Measurements from ENCODE around the gene ANKRD55. TPM values are rescaled to one million over a fixed set of nuclear protein-coding genes. Genes with fewer than 3 reads are reported as not detected.

The ANKRD55 gene
- total RNA-seq, 2 experiments from 2014 or later, result not detected

DNA sequence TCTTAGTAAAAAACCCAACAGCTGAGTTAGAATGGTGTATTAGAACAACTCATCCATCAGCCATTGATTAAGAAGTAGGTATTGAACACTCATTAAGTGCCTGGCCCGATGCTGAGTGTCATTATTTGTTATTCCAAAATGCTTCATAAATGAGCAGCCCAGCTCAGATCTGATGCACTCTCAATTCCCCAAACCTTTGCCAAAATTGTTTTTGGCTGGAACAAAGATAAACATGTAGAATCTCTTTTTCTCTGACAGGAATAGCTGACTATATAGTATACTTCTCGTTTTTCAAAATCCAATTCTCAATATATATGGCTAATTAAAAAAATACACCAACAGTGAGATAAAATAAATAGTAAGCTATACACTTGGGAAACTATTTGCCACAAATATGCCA is 20.0 kb upstream of the ANKRD55 start:
- Histone ChIP-seq H3K4me1 (ENCODE audit: insufficient read depth, low read length, poor library complexity, severe bottlenecking) (no peaks in the 10 kb centered on the region), H2AFZ (ENCODE audit: low read length) (no peak overlapping the region), H3K4me2 (ENCODE audit: low read length) (no peak overlapping the region), H4K20me1 (ENCODE audit: insufficient read depth, low read length) (no peaks in the 10 kb centered on the region), H3K4me3 (ENCODE audit: low read depth, low read length, poor library complexity, severe bottlenecking) (no peak overlapping the region), H3K9me3 (ENCODE audit: low read length) (0 out of 2 replicates have a peak, but pooled peaks cover 4% of the 10 kb centered on the region), H3K9me2 (ENCODE audit: insufficient read depth, low read length) (no peaks in the 10 kb centered on the region), H3K27ac (ENCODE audit: low read depth, low read length, poor library complexity, severe bottlenecking) (no peak overlapping the region), H3K79me2 (ENCODE audit: insufficient read depth, low read depth, low read length) (no peaks in the 10 kb centered on the region), H3K36me3 (ENCODE audit: insufficient read depth, low read length) (no peaks in the 10 kb centered on the region)
- DNase-seq (ENCODE audit: low spot score), result no peak
- BruUV-seq (replicated peaks), result no TSS peak
- TF ChIP-seq CTCF (conservative IDR thresholded peaks at IDR 0.05; ENCODE audit: low read length) (no peak), EZH2phosphoT487 (IDR thresholded peaks at IDR 0.05; ENCODE audit: borderline replicate concordance, low read depth, low read length) (no peak)
- POLR2A ChIA-PET, result interaction anchor here (0.7 to 0.8 kb wide), 3 partner anchors 96 to 1088 kb away, joined by 3 read pairs; no protein-coding TSS in a partner anchor
- CTCF ChIA-PET (ENCODE audit: unreplicated experiment), result no interaction called here
- intact Hi-C loops (cut with micrococcal nuclease; ENCODE audit: unreplicated experiment), result no loop called here

- no peak overlapping the region for H3K4me2 ChIP-seq (ENCODE audit: low read length)
- CTCF ChIA-PET (ENCODE audit: unreplicated experiment), result no interaction called here
These were observed 18.9 kb upstream of the ANKRD55 start for GRCh38 chr5:56251918-56252553.

More at GRCh38 chr5:56251918-56252553, 18.9 kb upstream of the ANKRD55 start:
- Histone ChIP-seq H2AFZ (ENCODE audit: low read length) (no peak overlapping the region), H3K4me3 (ENCODE audit: low read depth, low read length, poor library complexity, severe bottlenecking) (no peak overlapping the region), H3K9me2 (ENCODE audit: insufficient read depth, low read length) (no peaks in the 10 kb centered on the region), H3K36me3 (ENCODE audit: insufficient read depth, low read length) (no peaks in the 10 kb centered on the region), H3K79me2 (ENCODE audit: insufficient read depth, low read depth, low read length) (no peaks in the 10 kb centered on the region), H4K20me1 (ENCODE audit: insufficient read depth, low read length) (no peaks in the 10 kb centered on the region), H3K9me3 (ENCODE audit: low read length) (0 out of 2 replicates have a peak, but pooled peaks cover 4% of the 10 kb centered on the region), H3K4me1 (ENCODE audit: insufficient read depth, low read length, poor library complexity, severe bottlenecking) (no peaks in the 10 kb centered on the region), H3K27ac (ENCODE audit: low read depth, low read length, poor library complexity, severe bottlenecking) (no peak overlapping the region)
- no TSS peak for BruUV-seq (replicated peaks)
- no peak for TF ChIP-seq CTCF (conservative IDR thresholded peaks at IDR 0.05; ENCODE audit: low read length)
- TF ChIP-seq EZH2phosphoT487 (IDR thresholded peaks at IDR 0.05; ENCODE audit: borderline replicate concordance, low read depth, low read length), result no peak
- intact Hi-C loops (cut with micrococcal nuclease; ENCODE audit: unreplicated experiment), result no loop called here
- POLR2A ChIA-PET, result interaction anchor here (1.1 kb wide), 1 partner anchor 574 kb away, joined by 3 read pairs; no protein-coding TSS in a partner anchor
- no peak for DNase-seq (ENCODE audit: low spot score)
